Aortic smooth muscle cell (primary cell): Measurements from ENCODE around the gene APOE. TPM values are rescaled to one million over a fixed set of nuclear protein-coding genes. Genes with fewer than 3 reads are reported as not detected.

Source experiments
- total RNA-seq: library from RNA; depleted of rRNA; stranded (reverse); fragments of >200 nt; gene quantifications from 2 replicates; pipeline ENCODE4 v1.2.3, GENCODE V29; 2014

APOE gene
- 0.50 and 2.2 TPM in 2 replicates for total RNA-seq

DNA sequence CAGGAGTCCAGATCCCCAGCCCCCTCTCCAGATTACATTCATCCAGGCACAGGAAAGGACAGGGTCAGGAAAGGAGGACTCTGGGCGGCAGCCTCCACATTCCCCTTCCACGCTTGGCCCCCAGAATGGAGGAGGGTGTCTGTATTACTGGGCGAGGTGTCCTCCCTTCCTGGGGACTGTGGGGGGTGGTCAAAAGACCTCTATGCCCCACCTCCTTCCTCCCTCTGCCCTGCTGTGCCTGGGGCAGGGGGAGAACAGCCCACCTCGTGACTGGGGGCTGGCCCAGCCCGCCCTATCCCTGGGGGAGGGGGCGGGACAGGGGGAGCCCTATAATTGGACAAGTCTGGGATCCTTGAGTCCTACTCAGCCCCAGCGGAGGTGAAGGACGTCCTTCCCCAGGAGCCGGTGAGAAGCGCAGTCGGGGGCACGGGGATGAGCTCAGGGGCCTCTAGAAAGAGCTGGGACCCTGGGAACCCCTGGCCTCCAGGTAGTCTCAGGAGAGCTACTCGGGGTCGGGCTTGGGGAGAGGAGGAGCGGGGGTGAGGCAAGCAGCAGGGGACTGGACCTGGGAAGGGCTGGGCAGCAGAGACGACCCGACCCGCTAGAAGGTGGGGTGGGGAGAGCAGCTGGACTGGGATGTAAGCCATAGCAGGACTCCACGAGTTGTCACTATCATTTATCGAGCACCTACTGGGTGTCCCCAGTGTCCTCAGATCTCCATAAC is at the start of gene APOE:
APOE (plus strand) TSS at position 360 of the 724 bp plus-strand sequence. CDS start 829 bp downstream, outside the sequence.

DNA sequence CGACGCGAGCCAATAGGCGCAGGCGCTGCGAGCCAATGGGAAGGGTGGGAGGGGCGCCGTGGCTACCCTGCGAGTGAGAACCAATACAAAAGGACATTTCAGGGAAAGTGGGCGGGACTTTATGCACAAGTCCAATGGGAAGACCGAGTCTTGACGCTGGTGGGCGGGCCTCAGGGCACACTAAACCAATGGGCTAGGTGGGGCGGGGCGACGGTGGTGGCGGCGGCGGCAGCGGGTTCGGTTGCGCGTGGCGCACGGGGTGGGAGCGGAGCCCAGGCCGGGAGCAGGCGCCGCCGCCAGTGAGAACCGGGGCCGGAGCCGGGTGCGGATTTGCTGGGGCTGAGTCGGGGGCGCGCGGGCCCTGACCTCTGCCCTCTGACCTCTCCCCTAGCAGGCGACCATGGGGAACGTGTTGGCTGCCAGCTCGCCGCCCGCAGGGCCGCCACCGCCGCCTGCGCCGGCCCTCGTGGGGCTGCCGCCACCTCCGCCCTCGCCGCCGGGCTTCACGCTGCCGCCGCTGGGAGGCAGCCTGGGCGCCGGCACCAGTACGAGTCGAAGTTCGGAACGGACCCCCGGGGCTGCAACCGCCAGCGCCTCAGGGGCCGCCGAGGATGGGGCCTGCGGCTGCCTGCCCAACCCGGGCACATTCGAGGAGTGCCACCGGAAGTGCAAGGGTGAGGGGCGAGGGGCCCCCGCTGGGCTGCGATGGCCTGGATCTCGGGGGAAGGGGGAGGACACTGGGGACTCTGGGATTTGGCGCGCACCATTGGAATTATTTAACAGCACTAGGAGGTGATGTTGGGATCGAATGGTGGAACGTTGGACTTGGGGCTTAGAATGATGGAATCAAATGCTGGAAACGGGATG is 14.3 kb upstream of the APOE start, which contains the start of gene TOMM40:
TOMM40 (plus strand) TSS at position 239 of the 867 bp plus-strand sequence; CDS start at position 401, 162 bp downstream.

DNA sequence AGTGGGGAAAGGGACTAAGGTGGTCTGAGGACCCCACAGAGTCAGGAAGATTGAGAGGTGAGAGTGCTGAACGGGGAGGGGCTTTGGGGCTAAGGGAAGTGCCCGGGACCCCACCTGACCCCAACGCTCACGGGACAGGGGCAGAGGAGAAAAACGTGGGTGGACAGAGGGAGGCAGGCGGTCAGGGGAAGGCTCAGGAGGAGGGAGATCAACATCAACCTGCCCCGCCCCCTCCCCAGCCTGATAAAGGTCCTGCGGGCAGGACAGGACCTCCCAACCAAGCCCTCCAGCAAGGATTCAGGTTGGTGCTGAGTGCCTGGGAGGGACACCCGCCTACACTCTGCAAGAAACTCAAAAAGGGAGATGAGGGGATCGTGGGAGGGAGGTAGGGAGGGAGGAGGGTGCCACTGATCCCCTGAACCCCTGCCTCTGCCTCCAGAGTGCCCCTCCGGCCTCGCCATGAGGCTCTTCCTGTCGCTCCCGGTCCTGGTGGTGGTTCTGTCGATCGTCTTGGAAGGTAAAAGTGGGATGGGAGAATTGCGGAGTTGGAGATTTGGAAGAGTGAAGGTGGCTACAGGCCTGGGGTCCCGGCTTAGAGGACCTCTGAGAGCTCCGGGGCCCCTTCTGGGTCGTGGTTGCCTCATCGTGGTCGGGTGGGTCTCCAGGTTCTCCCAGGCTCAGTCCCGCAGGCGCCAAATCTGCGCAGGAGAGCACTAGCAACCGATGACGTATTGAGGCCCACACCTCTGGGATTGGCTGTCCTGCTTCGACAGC is 9.0 kb downstream of the APOE start, which contains the start of gene APOC1:
APOC1 (plus strand) TSS at position 176 of the 774 bp plus-strand sequence; CDS start at position 460, 284 bp downstream.

DNA sequence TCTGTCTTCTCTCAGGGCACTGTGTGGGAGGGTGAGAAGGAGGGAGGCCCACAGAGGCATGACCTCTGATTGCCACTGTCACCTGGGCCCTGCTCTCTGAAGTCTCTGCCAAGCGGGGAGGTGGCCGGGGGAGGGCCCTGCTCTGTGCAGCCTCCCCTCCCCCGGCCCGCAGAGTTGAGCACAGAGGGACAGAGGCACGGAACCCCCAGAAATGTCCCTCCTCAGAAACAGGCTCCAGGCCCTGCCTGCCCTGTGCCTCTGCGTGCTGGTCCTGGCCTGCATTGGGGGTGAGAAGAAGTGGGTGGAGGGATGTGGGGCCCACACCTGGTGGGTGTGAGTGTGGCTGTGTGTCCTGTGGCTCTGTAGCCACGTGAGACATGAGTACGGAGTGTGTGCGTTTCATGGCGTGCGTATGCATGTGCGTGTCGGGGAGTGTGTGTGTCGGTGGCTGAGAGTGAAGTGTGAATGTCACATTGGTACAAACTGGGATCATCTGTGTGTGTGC is 36.5 kb downstream of the APOE start, which contains the start of gene APOC4:
APOC4 (plus strand) TSS at position 171 of the 505 bp plus-strand sequence; CDS start at position 212, 41 bp downstream.

DNA sequence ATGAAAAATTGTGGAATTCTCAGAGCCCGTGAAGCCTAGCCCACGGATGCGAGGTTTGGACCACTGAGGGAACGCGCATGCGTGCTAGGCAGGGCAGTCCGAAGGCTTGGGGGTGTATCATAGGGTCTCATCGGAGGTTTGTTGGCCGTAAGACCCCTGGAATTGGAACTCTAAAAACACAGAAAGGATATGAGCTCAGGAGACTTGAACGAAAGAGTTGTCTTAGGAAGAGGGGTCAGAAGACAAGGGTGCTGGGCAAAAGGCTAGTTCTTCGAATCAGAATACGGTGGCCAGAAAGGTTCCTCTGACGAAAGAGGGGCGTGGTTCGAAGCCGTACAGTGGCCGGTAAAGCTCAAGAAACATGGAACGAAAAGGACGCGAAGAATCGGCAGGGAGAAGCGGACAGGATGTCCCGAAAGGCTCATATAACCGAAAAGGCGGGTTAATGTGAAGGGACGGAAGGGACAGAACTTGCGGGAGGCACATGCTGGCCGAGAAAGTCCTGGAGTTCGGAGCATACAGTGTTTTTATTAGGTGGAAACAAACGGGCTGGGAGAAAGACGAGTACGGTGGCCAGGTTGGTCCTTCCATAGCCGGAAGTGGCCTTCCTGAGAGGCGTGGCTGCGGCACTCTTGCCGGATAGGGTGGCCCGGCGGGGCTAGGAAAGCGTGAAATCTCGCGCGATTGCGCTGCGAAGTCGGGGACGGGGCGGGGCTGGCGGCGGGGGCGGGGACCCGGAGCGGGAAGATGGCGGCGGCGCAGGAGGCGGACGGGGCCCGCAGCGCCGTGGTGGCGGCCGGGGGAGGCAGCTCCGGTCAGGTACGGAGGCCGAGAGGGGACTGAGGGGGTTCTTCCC is 49.3 kb downstream of the APOE start, which contains the start of gene CLPTM1:
CLPTM1 (plus strand) TSS at position 732 of the 856 bp plus-strand sequence; CDS start at position 748, 16 bp downstream.

Other genes starting within 250 kb of the APOE start
- gene CEACAM19, start 234.3 kb upstream of the APOE start, total RNA-seq = 1.8 and 4.9 TPM in 2 replicates
- gene CEACAM16, start 206.6 kb upstream of the APOE start, total RNA-seq = not detected in 2 replicates
- 8.2 and 11.6 TPM in 2 replicates for gene BCL3, start 157.1 kb upstream of the APOE start, total RNA-seq
- not detected in 2 replicates for gene CBLC, start 127.9 kb upstream of the APOE start, total RNA-seq
- 7.3 and 30.0 TPM in 2 replicates for gene BCAM, start 96.7 kb upstream of the APOE start, total RNA-seq
- gene NECTIN2, start 59.5 kb upstream of the APOE start, total RNA-seq = 51.3 and 58.1 TPM in 2 replicates
- 24.0 and 42.1 TPM in 2 replicates for gene TOMM40, start 14.5 kb upstream of the APOE start, total RNA-seq
- 0.56 and 0.79 TPM in 2 replicates for gene APOC1, start 8.8 kb downstream of the APOE start, total RNA-seq
- not detected in 2 replicates for gene APOC4, start 36.4 kb downstream of the APOE start, total RNA-seq
- gene APOC2, start 40.3 kb downstream of the APOE start, total RNA-seq = not detected in 2 replicates
- gene CLPTM1, start 49.6 kb downstream of the APOE start, total RNA-seq = 37.8 and 38.0 TPM in 2 replicates
- 3.3 and 3.5 TPM in 2 replicates for gene RELB, start 95.7 kb downstream of the APOE start, total RNA-seq
- 11.5 and 12.9 TPM in 2 replicates for gene CLASRP, start 133.2 kb downstream of the APOE start, total RNA-seq
- 0.25 TPM in 1 of 2 replicates, not detected in the other for gene ZNF296, start 170.7 kb downstream of the APOE start, total RNA-seq
- 9.5 and 11.6 TPM in 2 replicates for gene GEMIN7, start 173.5 kb downstream of the APOE start, total RNA-seq
- 19.6 and 20.3 TPM in 2 replicates for gene PPP1R37, start 187.4 kb downstream of the APOE start, total RNA-seq